GM21447 (cell line): ENCODE data around the gene MPPED2.

Experiments used
- ATAC-seq: cut with Tn5 transposase; IDR thresholded peaks from one replicate; pipeline ENCODE4 v1.9.1; 2021; ENCODE audit not compliant: unreplicated experiment

Gene MPPED2

GRCh38 chr11:30423886-30424285 lies 162.3 kb downstream of the MPPED2 start:
- ATAC-seq = no peak

GRCh38 chr11:30423279-30423648 lies 162.9 kb downstream of the MPPED2 start:
- no peak for ATAC-seq

DNA sequence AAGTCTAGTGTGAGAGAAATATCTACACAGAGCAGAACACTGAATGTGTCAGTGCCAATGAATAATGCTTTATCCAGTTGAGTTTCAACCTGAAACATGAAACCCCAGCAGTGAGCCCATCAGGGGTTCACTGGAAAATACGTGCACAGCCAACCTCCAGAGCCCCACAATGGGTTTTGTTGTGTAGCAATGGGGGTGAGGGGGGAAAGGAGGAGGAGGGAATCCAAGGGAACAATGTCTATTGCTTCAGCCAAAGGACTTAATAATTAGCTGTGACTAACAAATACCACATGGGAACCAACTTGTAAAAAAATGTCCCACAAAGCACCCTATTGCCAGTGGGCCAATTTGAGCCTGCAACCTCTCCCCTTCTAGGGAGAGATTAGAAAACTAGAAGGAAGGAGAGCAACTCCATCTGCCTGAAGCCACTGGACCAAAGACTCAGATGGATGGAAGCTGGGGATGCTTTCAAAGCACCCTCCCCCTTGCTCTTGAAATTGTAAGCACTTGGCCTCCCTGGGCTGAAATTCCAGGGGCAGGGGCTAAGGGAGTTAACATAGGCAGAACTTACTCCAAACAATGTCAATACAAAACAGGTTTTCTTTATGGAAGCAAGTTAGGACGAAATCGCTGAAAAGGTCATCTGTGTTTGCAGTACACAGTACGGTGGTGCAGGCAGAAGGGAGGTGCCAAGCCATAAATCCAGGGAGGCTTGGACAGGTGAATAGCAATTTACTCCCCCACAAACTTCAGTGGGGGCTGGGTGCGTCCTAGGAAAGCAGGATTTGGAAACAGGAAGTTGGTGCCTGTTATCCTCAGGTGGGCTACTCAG lies 163.5 kb downstream of the MPPED2 start:
- no peak for ATAC-seq

- ATAC-seq = no peak
Observed at GRCh38 chr11:30420233-30420787, 165.8 kb downstream of the MPPED2 start.

- no peak for ATAC-seq
Observed at GRCh38 chr11:30414806-30415205, 171.3 kb downstream of the MPPED2 start.

- no peak for ATAC-seq
Observed at GRCh38 chr11:30414244-30414643, 171.9 kb downstream of the MPPED2 start.

GRCh38 chr11:30412509-30412908 lies 173.6 kb downstream of the MPPED2 start:
- ATAC-seq = no peak

- no peak for ATAC-seq
Observed at GRCh38 chr11:30411383-30411782, 174.8 kb downstream of the MPPED2 start.

DNA sequence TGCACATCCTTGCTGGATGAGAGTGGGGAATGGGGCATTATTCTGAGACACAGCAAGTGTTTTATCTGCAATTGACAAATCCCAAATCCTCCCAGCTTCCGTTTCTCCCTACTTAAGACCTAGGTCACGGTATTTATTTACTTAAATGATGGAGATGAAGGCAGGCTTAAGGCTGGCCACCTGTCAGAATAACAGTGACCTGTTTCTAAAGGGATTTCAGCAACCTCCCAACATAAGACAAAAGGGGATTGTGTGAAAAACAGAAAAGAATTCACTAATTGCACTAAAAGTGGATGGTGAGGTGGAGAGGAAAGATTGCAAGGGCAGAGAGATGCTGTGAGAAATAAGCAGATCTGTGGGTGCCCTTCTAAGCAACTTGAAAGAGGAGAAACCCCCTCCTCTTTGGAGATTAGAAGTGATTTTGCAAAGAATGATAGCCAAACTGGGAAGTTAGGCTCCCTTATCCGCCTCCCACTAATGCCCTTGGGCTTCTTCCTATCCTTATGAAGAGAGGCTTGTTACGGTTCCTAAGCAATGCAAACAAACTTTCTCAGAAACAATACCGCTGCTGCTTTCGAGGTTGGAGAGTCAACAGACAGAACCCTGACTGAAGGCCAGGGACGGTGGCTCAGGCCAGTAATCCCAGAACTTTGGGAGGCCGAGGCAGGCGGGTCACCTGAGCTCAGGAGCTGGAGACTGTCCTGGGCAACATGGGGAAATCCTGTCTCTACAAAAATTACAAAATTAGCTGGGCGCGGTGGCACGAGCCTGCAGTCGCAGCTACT lies 179.0 kb downstream of the MPPED2 start:
- ATAC-seq = no peak

DNA sequence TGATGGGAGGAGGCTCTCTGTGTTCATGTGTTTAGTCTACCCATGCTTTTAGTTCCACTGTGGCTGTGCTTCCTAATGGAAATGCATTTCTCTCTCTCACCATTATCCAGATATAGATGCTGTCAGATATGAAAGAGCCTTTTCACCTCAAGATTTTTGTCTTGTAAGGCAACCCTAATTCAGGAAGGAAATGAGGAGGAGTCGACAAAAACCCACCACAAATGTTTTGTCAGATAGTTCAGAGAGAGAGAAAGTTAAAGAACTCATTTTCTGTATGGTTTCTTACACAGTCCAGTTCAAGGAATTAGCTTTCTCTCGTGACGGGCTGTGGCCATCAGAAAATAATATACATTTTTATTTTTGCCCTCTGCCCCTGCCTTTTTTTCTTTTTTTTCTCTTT lies 180.8 kb downstream of the MPPED2 start:
- no peak for ATAC-seq

DNA sequence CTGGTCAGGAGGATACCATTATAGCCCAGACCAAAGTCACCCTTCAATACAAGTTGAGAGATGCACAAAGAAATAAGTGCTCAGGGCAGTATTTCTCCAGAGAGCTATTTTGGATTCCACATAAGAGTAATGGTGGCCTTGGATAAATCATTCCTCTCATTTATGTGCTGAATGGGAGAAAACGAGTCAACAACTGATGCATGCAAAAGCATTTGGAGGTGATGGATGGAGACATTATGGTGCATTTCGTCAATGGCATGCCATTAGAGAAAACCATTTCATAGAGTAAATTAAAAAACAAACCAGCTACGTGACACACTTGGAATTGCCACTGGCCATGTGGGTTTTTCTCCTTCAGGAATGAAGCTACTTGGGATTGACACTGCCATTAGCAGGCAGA lies 182.0 kb downstream of the MPPED2 start:
- ATAC-seq = no peak

GRCh38 chr11:30395751-30396150 lies 190.4 kb downstream of the MPPED2 start:
- ATAC-seq = no peak

DNA sequence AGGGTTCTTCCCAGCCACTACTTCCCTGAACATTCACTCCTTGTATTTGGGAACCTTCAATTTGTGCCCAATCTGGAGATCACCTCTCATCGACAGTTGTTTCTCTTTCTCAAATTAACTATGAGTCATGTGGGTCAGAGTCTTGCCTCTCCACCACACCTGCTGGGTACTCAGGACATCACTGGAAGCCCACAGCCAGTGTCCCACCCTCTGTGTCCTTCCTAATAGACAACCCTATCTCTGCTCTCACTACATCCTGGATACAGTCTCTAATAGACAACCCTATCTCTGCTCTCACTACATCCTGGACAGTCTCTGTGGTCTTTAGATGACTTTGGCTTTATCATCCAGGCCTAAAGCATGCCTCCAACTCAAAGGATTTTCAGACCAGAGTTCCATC lies 193.1 kb downstream of the MPPED2 start:
- no peak for ATAC-seq

GRCh38 chr11:30392221-30392784 lies 193.8 kb downstream of the MPPED2 start:
- no peak for ATAC-seq

- ATAC-seq = no peak
Observed at GRCh38 chr11:30388957-30389356, 197.2 kb downstream of the MPPED2 start.

GRCh38 chr11:30387891-30388861 lies 198.0 kb downstream of the MPPED2 start:
- ATAC-seq = no peak

DNA sequence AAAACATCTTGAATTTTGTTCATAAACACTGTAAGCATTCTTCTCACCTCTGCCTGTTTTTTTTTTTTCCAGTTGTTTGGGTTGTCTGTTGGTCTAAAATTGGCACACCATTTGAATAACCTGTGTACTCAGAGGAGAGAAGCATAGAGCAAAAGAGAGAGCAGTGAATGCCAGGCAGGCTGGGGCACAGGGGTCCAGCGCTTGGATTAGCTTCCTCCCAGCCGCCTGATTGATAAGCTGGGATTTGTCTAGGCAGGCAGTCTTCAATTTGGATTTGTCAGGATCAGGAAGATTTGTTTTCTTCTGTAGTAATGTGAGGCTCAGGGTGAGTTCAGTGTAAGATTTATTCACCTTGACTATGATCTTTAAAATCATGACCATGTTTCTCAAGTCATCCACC lies 204.3 kb downstream of the MPPED2 start:
- no peak for ATAC-seq

GRCh38 chr11:30380846-30381245 lies 205.3 kb downstream of the MPPED2 start:
- ATAC-seq = no peak

GRCh38 chr11:30377347-30377746 lies 208.8 kb downstream of the MPPED2 start:
- ATAC-seq = no peak

GRCh38 chr11:30370164-30370563 lies 216.0 kb downstream of the MPPED2 start:
- ATAC-seq = no peak

DNA sequence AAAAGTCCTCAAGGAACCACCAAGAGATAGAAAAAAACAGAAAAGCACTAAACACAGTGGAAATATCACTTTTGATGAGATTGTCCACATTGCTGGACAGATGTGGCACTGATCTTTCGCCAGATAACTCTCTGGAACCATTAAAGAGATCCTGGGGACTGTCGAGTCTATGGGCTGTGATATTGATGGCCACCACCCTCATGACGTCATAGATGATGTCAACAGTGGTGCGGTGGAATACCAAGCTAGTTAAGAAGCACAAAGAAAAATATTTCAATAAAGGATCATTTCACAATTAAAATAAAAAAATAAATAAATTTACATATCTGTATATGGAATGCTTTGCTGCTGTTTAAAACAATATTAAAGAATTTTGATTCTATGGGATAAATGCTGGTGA lies 217.8 kb downstream of the MPPED2 start:
- no peak for ATAC-seq
